ENCODE data around the gene HCCS.
A peak's percentile ranks its signal among the peaks of the same experiment; 100 is the strongest.

The HCCS gene

DNA sequence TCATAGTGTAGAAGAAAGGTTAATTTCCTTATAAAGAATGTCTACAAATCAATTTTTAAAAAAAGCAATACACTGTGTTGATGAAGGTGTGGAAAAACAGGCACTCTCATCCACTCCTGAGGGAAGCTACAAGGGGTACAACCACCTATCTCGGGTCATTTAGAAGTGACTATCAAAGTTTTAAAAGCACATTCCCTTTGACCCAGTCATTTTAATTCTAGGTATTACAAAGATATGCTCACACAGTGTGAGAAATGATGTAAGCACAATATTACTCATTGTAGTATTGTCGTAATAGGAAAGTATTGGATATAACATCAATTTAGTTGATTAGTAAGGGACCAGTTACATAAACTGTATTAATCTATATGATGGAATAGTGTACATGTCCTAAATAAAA lies 7.4 kb upstream of the HCCS start:
- no peak overlapping the region for H3K4me3 ChIP-seq (ENCODE audit: low read length)
- TF ChIP-seq, protein P1, sequence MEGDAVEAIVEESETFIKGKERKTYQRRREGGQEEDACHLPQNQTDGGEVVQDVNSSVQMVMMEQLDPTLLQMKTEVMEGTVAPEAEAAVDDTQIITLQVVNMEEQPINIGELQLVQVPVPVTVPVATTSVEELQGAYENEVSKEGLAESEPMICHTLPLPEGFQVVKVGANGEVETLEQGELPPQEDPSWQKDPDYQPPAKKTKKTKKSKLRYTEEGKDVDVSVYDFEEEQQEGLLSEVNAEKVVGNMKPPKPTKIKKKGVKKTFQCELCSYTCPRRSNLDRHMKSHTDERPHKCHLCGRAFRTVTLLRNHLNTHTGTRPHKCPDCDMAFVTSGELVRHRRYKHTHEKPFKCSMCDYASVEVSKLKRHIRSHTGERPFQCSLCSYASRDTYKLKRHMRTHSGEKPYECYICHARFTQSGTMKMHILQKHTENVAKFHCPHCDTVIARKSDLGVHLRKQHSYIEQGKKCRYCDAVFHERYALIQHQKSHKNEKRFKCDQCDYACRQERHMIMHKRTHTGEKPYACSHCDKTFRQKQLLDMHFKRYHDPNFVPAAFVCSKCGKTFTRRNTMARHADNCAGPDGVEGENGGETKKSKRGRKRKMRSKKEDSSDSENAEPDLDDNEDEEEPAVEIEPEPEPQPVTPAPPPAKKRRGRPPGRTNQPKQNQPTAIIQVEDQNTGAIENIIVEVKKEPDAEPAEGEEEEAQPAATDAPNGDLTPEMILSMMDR (IDR thresholded peaks at IDR 0.05; ENCODE audit: insufficient read depth, low read depth, low read length, missing control alignments): no peak
- DNase-seq (ENCODE audit: low read depth): peak; percentile 6

DNA sequence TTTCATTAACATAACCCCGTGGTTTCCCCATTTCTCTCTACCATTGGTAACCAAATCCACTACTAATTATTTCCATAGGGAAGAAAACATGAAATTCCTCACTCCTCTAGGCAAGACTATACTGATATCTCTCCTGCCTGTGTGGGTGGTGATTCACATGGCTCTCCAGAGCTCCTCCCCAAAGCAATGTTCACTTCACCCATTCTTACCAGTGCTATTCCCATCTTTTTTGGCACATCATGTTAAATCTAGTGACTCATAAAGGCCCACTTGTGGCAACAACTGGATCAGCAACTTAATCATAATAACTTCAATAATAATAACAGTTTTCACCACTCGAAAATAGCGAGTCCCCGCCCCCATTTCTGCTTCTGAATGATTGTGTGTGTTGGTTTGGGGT lies 6.1 kb upstream of the HCCS start:
- DNase-seq (ENCODE audit: low read depth): peak; percentile 85
- TF ChIP-seq, protein P1 (IDR thresholded peaks at IDR 0.05; ENCODE audit: insufficient read depth, low read depth, low read length, missing control alignments): peak; percentile 5
- no peak overlapping the region for H3K4me3 ChIP-seq (ENCODE audit: low read length)

DNA sequence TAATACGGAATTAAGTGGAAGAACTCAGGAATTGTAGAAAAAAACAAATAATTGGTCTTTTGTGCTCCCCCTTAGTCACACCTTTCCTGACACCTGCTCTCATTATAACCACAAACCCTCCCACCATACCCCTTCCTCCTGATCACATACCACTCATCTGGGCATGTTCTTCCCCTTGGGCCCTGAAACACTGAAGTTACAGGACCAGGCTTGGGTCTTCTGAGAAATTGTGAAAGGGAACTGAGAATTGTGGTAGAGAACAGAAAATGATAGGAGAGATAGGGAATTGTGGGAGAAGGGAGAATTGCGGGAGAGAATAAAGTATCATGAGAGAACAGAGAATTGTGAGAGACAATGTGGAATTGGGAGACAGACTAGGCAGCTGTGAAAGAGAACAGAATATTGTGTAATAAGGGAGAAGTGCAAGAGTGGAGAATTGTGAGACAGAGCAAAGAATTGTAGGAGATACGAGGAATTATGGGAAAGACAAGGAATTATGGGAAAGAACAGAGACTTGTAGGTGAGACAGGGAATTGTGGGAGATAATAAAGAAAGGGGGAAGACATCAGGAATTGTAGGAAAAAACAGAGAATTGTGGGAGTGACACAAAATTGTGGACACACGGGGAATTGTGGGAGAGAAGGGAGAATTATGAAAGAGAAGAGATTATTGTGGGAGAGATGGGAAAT lies 2.7 kb upstream of the HCCS start:
- TF ChIP-seq, protein P1 (IDR thresholded peaks at IDR 0.05; ENCODE audit: insufficient read depth, low read depth, low read length, missing control alignments): no peak
- no peak overlapping the region for H3K4me3 ChIP-seq (ENCODE audit: low read length)
- DNase-seq (ENCODE audit: low read depth): no peak

DNA sequence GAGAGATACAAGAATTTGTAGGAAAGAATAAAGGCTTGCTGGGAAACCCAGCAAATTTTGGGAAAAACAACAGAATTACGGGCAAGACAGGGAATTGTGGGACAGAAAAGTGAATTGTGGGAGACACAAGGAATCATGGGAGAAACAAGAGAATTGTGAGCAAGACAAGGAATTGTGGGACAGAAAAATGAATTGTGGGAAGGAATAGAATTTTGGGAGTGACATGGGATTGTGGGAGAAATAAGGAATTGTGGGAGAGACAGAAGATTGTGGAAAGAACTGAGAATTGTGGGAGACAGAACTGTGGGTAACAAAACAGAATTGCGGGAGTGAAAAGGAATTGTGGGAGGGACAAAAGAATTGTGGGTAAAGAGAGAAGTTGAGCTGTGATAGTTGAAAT lies 1.2 kb upstream of the HCCS start:
- no peak for DNase-seq (ENCODE audit: low read depth)
- H3K4me3 ChIP-seq (ENCODE audit: low read length): no peak overlapping the region
- TF ChIP-seq, protein P1 (IDR thresholded peaks at IDR 0.05; ENCODE audit: insufficient read depth, low read depth, low read length, missing control alignments): no peak

DNA sequence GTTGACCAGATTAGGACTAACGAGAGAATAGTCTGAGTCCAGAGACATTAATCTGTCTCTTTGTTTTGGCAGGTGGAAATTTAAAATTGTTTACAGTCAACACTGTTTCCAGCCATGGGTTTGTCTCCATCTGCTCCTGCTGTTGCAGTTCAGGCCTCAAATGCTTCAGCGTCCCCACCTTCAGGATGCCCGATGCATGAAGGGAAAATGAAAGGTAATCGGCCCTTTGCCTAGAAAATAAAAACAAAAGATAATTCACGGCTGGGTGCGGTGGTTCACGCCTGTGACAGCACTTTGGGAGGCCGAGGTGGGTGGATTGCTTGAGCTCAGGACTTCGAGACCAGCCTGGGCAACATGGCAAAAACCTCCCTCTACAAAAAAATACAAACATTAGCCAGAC lies 815 bp downstream of the HCCS start:
- TF ChIP-seq, protein P1 (IDR thresholded peaks at IDR 0.05; ENCODE audit: insufficient read depth, low read depth, low read length, missing control alignments): no peak
- peak overlapping the region; percentile 72 for H3K4me3 ChIP-seq (ENCODE audit: low read length)
- DNase-seq (ENCODE audit: low read depth): no peak

DNA sequence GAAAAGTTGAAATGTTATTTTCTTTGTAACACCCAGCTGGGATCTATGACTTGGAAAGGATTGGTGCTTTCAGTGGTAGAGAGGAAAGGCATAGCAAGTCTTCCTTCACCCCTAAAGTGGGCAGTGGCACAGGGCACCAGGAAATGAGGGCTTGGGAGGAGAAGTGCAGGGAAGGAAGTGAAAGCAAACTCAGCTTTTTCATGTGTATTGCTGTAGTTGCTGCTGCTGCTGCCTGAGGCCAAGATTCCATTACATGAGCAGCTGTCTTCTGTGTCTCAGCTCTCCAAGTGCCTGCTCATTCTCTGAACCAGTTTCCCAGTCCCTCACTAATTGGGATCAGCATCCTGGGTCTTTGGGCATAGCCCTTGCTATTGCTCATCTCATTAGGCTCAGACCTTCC lies 2.6 kb downstream of the HCCS start:
- DNase-seq (ENCODE audit: low read depth): peak; percentile 42
- TF ChIP-seq, protein P1 (IDR thresholded peaks at IDR 0.05; ENCODE audit: insufficient read depth, low read depth, low read length, missing control alignments): no peak
- H3K4me3 ChIP-seq (ENCODE audit: low read length): no peak overlapping the region

DNA sequence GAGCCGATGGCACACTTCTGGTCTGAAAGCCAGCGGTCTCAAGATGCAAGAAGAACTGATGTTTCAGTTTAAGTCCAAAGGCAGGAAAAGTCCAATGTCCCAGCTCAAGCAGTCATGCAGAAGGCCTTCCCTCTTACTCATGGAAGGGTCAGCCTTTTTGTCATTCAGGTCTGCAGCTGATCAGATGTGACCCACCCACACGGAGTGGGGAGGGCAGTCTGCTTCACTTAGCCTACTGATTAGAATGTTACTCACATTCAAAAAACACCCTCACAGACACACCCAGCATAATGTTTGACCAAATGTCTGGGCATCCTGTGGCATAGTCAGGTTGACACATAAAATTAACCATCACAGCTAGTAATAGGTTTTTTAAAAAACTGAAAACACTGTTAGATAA lies 6.6 kb downstream of the HCCS start:
- TF ChIP-seq, protein P1 (IDR thresholded peaks at IDR 0.05; ENCODE audit: insufficient read depth, low read depth, low read length, missing control alignments): no peak
- no peak for DNase-seq (ENCODE audit: low read depth)
- H3K4me3 ChIP-seq (ENCODE audit: low read length): no peak overlapping the region
